ENCODE data around the gene GFM2.
"Not testable (repeated sequence)": the region's sequence is repeated elsewhere in the genome, so short reads cannot be mapped to it uniquely, and the experiment has no call there.

The GFM2 gene

GRCh38 chr5:74693191-74693590 lies 73.7 kb downstream of the GFM2 start:
- no peak for DNase-seq (ENCODE audit: low spot score)

DNA sequence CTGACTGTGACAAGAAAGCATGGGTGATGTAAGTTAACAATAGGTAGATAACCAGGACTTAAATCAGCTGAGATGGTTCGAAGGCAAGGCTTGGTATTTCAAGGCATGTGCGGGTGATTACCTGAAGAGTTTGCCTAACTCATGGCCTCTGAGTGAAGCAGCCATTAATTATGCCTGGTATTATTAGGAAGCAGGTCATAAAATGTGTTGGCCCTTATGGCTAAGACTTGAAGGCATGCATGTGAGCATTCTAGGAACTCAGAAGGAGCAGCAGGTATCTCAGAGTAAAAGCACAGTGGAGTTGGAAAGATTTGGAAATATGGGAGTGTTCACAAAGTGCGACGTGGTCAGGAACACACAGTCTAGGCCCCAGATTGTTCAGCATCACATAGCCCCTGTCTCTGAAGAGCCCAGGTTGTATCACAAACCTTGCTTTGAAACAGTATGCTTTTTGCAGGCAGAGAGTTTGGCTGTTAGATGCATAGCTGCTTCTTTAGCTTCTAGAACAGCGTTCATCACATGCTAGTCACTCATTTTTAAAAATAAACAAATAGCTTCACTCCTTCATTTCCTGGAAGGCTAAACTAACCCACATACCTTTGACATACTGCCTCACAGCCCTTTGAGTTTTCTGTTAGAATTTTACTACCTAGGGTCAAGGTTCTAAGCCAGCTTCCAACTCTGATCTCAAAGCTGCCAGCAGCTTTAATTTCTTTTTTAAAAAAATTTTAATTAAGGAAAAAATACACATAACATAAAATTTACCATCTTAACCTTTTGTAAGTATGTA lies 79.8 kb downstream of the GFM2 start:
- DNase-seq (ENCODE audit: low spot score), result no peak

- DNase-seq (ENCODE audit: low spot score), result no peak
Measured at GRCh38 chr5:74685979-74686631, 80.8 kb downstream of the GFM2 start.

- peak; percentile 95 for DNase-seq (ENCODE audit: low spot score)
Measured at GRCh38 chr5:74684900-74685851, 81.7 kb downstream of the GFM2 start, which contains the start of gene HEXB. TSS of gene HEXB (plus strand) at chr5:74685233. CDS start at chr5:74685261, 28 bp downstream.

GRCh38 chr5:74679966-74680365 lies 87.0 kb downstream of the GFM2 start:
- no peak for DNase-seq (ENCODE audit: low spot score)

- not testable (repeated sequence) for DNase-seq (ENCODE audit: low spot score)
Measured at GRCh38 chr5:74679300-74679699, 87.6 kb downstream of the GFM2 start.

DNA sequence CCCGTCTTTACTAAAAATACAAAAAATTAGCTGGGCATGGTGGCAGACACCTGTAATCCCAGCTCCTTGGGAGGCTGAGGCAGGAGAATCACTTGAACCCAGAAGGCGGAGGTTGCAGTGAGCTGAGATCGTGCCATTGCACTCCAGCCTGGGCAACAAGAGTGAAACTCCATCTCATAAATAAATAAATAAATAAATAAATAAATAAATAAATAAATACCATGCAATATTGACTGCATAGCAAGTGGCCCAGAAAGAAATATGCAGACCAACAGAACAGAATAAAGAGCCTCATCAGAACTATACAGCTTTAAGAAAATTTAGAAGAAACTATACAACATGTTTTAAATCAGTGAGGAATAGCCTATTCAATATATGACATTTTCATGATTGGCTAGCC lies 88.8 kb downstream of the GFM2 start:
- not testable (repeated sequence) for DNase-seq (ENCODE audit: low spot score)

GRCh38 chr5:74676466-74676865 lies 90.5 kb downstream of the GFM2 start:
- not testable (repeated sequence) for DNase-seq (ENCODE audit: low spot score)

DNA sequence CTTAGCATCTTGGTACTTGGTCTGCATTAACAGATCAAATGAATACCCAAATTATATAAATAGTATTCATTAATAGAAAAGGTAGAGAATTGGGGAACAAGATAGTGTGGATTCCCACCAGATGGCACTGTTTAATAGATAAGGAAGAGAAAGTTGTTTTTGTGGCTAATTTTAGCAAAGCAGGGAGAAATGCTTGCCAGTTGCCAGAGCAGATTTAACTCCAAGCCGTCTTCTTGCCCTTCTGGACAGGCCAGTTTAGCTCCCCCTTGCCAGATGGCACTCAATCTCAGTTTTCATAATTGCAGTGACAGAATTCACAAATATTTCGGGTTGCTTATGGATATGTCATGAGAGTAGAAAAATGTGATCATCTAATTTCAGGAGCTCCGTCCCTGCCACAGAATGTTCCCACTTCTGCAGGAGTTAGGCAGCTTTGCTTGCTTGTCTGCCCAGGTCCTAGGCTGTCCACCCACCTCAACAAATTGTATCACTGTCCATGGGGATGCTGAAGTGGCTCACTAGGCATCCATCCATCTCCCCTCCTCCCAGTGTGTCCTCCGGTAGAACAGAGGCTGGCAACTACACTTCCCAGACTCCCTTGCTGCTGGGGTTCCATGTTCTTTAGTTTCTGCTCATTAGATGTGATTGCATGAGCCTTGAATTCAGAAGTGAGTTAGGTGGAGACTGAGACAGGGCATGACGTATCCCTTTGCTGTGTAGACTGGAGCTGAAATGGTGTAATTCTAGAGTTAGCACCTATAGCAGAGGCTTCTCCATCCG lies 93.7 kb downstream of the GFM2 start:
- DNase-seq (ENCODE audit: low spot score), result peak; percentile 43

GRCh38 chr5:74672215-74672877 lies 94.6 kb downstream of the GFM2 start:
- DNase-seq (ENCODE audit: low spot score), result no peak
